Loucy (cell line): ENCODE data around the gene CCDC88C.

ENCODE experiments used
- H2AFZ ChIP-seq: fragments of 200-600 bp; sonication (generic); 2 replicates; pipeline ENCODE4 v1.6.0; 2016; ENCODE audit warnings: antibody characterized with exemption, mild to moderate bottlenecking, low read length, moderate library complexity
- H3F3A ChIP-seq: fragments of 200-600 bp; 2 replicates; pipeline ENCODE4 v1.6.0; 2016; ENCODE audit warnings: antibody characterized with exemption, low read depth, mild to moderate bottlenecking
- H3K27me3 ChIP-seq: fragments of 200-600 bp; sonication (generic); 2 replicates; pipeline ENCODE4 v1.6.1; 2014; ENCODE audit warnings: low read length, mild to moderate bottlenecking; ENCODE audit not compliant: insufficient read depth, poor library complexity, severe bottlenecking
- H3K36me3 ChIP-seq: fragments of 200-600 bp; sonication (generic); 2 replicates; pipeline ENCODE4 v1.6.1; 2016; ENCODE audit warnings: low read length; ENCODE audit not compliant: insufficient read depth
- H3K4me1 ChIP-seq: fragments of 200-600 bp; sonication (generic); 2 replicates; pipeline ENCODE4 v1.5.1; 2014; ENCODE audit warnings: low read length, mild to moderate bottlenecking; ENCODE audit not compliant: insufficient read depth, poor library complexity, severe bottlenecking
- H3K4me2 ChIP-seq: fragments of 200-600 bp; sonication (generic); 2 replicates; pipeline ENCODE4 v1.6.0; 2014; ENCODE audit warnings: antibody characterized with exemption, low read length, low read depth, mild to moderate bottlenecking; ENCODE audit not compliant: poor library complexity, severe bottlenecking
- H3K4me3 ChIP-seq: fragments of 200-600 bp; sonication (generic); 2 replicates; pipeline ENCODE4 v1.5.1; 2014; ENCODE audit warnings: low read length, mild to moderate bottlenecking, mixed read lengths; ENCODE audit not compliant: poor library complexity, severe bottlenecking
- H3K79me2 ChIP-seq: fragments of 200-600 bp; sonication (generic); 2 replicates; pipeline ENCODE4 v1.6.1; 2014; ENCODE audit warnings: low read length; ENCODE audit not compliant: insufficient read depth
- H3K9ac ChIP-seq: fragments of 200-600 bp; sonication (generic); 2 replicates; pipeline ENCODE4 v1.6.0; 2014; ENCODE audit warnings: mild to moderate bottlenecking, low read depth, low read length, moderate library complexity; ENCODE audit not compliant: poor library complexity, severe bottlenecking
- H3K9me2 ChIP-seq: fragments of 200-600 bp; sonication (generic); replicated peaks from 2 replicates; pipeline ENCODE4 v1.6.1; 2016; ENCODE audit warnings: low read depth, low read length, mixed read lengths
- H3K9me3 ChIP-seq: fragments of 200-600 bp; sonication (generic); 2 replicates; pipeline ENCODE4 v1.6.1; 2014; ENCODE audit warnings: mild to moderate bottlenecking, antibody characterized with exemption, low read length, low read depth; ENCODE audit not compliant: insufficient read depth
- H4K20me1 ChIP-seq: fragments of 200-600 bp; sonication (generic); 2 replicates; pipeline ENCODE4 v1.6.0; 2014; ENCODE audit warnings: antibody characterized with exemption, low read length, mild to moderate bottlenecking; ENCODE audit not compliant: insufficient read depth, poor library complexity, severe bottlenecking
- CTCF ChIP-seq: fragments of 200-600 bp; sonication (generic); conservative IDR thresholded peaks from 2 replicates; pipeline ENCODE4 v1.5.1; 2014; ENCODE audit warnings: mild to moderate bottlenecking, antibody characterized with exemption, low read length
- EZH2phosphoT487 ChIP-seq: fragments of 200-600 bp; IDR thresholded peaks from 2 replicates; pipeline ENCODE4 v1.6.1; 2018; ENCODE audit warnings: antibody characterized with exemption, mild to moderate bottlenecking, moderate library complexity, borderline replicate concordance

The CCDC88C gene

GRCh38 chr14:91350483-91350812 is 67.2 kb downstream of the CCDC88C start:
- no peaks in the 10 kb centered on the region for H3K27me3 ChIP-seq
- H3K4me1 ChIP-seq, result peaks cover 14% of the 10 kb centered on the region
- H3K9ac ChIP-seq, result no peak overlapping the region
- no peaks in the 10 kb centered on the region for H3F3A ChIP-seq
- peak overlapping the region; percentile 31 for H3K4me3 ChIP-seq
- H2AFZ ChIP-seq, result no peak overlapping the region
- H3K9me3 ChIP-seq, result no peaks in the 10 kb centered on the region
- TF ChIP-seq CTCF (no peak), EZH2phosphoT487 (no peak)
- peaks cover 39% of the 10 kb centered on the region; the same call in 1 of the 2 replicates for H3K36me3 ChIP-seq
- H3K4me2 ChIP-seq, result peak overlapping the region; percentile 46
- H3K79me2 ChIP-seq, result peaks cover 93% of the 10 kb centered on the region
- H4K20me1 ChIP-seq, result peaks cover 81% of the 10 kb centered on the region
- H3K9me2 ChIP-seq, result no peaks in the 10 kb centered on the region

- H3K79me2 ChIP-seq, result peaks cover 92% of the 10 kb centered on the region
- H4K20me1 ChIP-seq, result peaks cover 72% of the 10 kb centered on the region
- H3K9me3 ChIP-seq, result no peaks in the 10 kb centered on the region
- no peak overlapping the region for H3K4me3 ChIP-seq
- peaks cover 37% of the 10 kb centered on the region; the same call in 1 of the 2 replicates for H3K36me3 ChIP-seq
- H3K4me1 ChIP-seq, result peaks cover 14% of the 10 kb centered on the region
- no peak overlapping the region for H3K4me2 ChIP-seq
- no peaks in the 10 kb centered on the region for H3K27me3 ChIP-seq
- no peaks in the 10 kb centered on the region for H3K9me2 ChIP-seq
- no peak overlapping the region for H2AFZ ChIP-seq
- no peaks in the 10 kb centered on the region for H3F3A ChIP-seq
- no peak overlapping the region for H3K9ac ChIP-seq
- TF ChIP-seq EZH2phosphoT487 (no peak), CTCF (no peak)
These were observed 68.0 kb downstream of the CCDC88C start for GRCh38 chr14:91349481-91350074.

GRCh38 chr14:91348845-91349465 is 68.7 kb downstream of the CCDC88C start:
- peaks cover 67% of the 10 kb centered on the region for H4K20me1 ChIP-seq
- peaks cover 14% of the 10 kb centered on the region for H3K4me1 ChIP-seq
- no peak overlapping the region for H3K4me2 ChIP-seq
- H3K36me3 ChIP-seq, result peaks cover 32% of the 10 kb centered on the region; the same call in 1 of the 2 replicates
- no peak overlapping the region for H3K4me3 ChIP-seq
- no peak overlapping the region for H2AFZ ChIP-seq
- TF ChIP-seq CTCF (no peak), EZH2phosphoT487 (no peak)
- no peaks in the 10 kb centered on the region for H3K27me3 ChIP-seq
- no peak overlapping the region for H3K9ac ChIP-seq
- no peaks in the 10 kb centered on the region for H3K9me2 ChIP-seq
- H3K9me3 ChIP-seq, result no peaks in the 10 kb centered on the region
- H3K79me2 ChIP-seq, result peaks cover 90% of the 10 kb centered on the region
- H3F3A ChIP-seq, result no peaks in the 10 kb centered on the region
